A673 (cell line): ENCODE data around the gene SMIM34.
"Not testable (repeated sequence)": the region's sequence is repeated elsewhere in the genome, so short reads cannot be mapped to it uniquely, and the experiment has no call there.

Experiments
- CTCF ChIP-seq: fragments of 300-800, 200-600 bp; sonication (generic); conservative IDR thresholded peaks from 2 replicates; pipeline ENCODE4 v1.5.1; 2017; ENCODE audit warnings: low read depth, mild to moderate bottlenecking, antibody characterized with exemption, low read length, moderate library complexity, mixed read lengths
- EZH2 ChIP-seq: fragments of 200-600 bp; sonication (generic); IDR thresholded peaks from 2 replicates; pipeline ENCODE4 v1.6.1; 2017; ENCODE audit warnings: borderline replicate concordance, low read depth, mild to moderate bottlenecking, mixed read lengths, antibody characterized with exemption, low read length; ENCODE audit not compliant: poor library complexity, severe bottlenecking

- not testable (repeated sequence) for TF ChIP-seq CTCF, EZH2
Measured at GRCh38 chr21:34406676-34407075, 17.1 kb downstream of the SMIM34 start.
